Breast epithelium (tissue), 4 donors: ENCODE data around the gene LACC1. TPM values are rescaled to one million over a fixed set of nuclear protein-coding genes. Genes with fewer than 3 reads are reported as not detected.

Experiments used
- DNase-seq, 2 donors: peaks; one replicate each; pipeline ENCODE4 v3.0.0-alpha.2; 2019; ENCODE audit warnings: low spot score in 2 of 2
- H3K27ac ChIP-seq, 2 donors: fragments of 200-600 bp; sonication (generic) in 1 of 2; one replicate each; pipeline ENCODE4 v1.5.1; 2016 to 2019; ENCODE audit warnings: mild to moderate bottlenecking in 1 of 2
- H3K27me3 ChIP-seq, 2 donors: fragments of 200-600 bp; sonication (generic) in 1 of 2; one replicate each; pipeline versions ENCODE4 v1.5.1 to v1.6.0; 2017 to 2019; ENCODE audit warnings: control low read depth in 1 of 2, mild to moderate bottlenecking in 1 of 2
- H3K36me3 ChIP-seq: fragments of 200-600 bp; one replicate; pipeline ENCODE4 v1.5.1; 2019
- H3K4me1 ChIP-seq, 2 donors: fragments of 200-600 bp; sonication (generic); one replicate each; pipeline ENCODE4 v1.5.1; 2016 to 2019; ENCODE audit warnings: control low read depth in 1 of 2
- H3K4me3 ChIP-seq, 3 donors: fragments of 200-600 bp; sonication (generic); 1 replicate in 2 of 3; 2 replicates in 1 of 3; pipeline ENCODE4 v1.5.1; 2016 to 2019; ENCODE audit warnings: mild to moderate bottlenecking in 3 of 3, moderate library complexity in 2 of 3
- H3K9me3 ChIP-seq, 2 donors: fragments of 200-600 bp; sonication (generic) in 1 of 2; one replicate each; pipeline ENCODE4 v1.5.1; 2016 to 2019; ENCODE audit warnings: control low read depth in 1 of 2
- POLR2A ChIP-seq: fragments of 450-650 bp; IDR thresholded peaks from one replicate; pipeline ENCODE4 v1.6.1; 2016; ENCODE audit warnings: antibody characterized with exemption, mild to moderate bottlenecking, moderate library complexity
- POLR2AphosphoS5 ChIP-seq, 3 donors: sonication (generic); formaldehyde crosslinking; IDR thresholded peaks; one replicate each; pipeline ENCODE4 v1.6.1; 2017; ENCODE audit warnings: antibody characterized with exemption in 3 of 3
- intact Hi-C: fragments of 100-400 bp; cut with DNase I; formaldehyde crosslinking; loops from one replicate; pipeline ENCODE4 v1.15.1; 2023; ENCODE audit warnings: low total_unique reads
- total RNA-seq, 3 donors: library from RNA; depleted of rRNA; stranded (reverse); fragments of >200 nt; gene quantifications; one replicate each; pipeline ENCODE4 v1.1.0, GENCODE V29; 2016
- TF ChIP-seq, protein P1 (sequence below), 3 donors: fragments of 450-650 bp; IDR thresholded peaks; one replicate each; pipeline ENCODE4 v1.5.1; 2016 to 2017; ENCODE audit warnings: antibody characterized with exemption in 3 of 3, mild to moderate bottlenecking in 3 of 3, moderate library complexity in 3 of 3

The LACC1 gene
- total RNA-seq, 3 donors from 2014 or later = 8.2 to 11.1 (median 10.4) TPM

DNA sequence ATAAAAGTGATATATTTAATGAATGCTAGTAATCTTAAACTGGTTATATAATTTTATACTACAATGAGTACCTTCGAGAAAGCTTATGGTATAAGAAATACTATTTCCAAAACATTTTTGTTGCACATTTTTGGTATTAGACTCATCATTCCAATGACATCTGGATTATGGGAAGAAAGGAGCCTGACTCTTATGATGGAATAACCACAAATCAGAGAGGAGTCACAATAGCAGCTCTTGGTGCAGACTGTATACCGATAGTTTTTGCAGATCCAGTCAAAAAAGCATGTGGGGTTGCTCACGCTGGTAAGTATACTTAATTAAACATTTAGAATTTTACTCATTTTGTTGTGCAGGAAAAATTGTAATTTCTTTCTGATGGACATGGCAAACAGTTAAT, 3.9 kb downstream of the LACC1 start:
- H3K27me3 ChIP-seq = no peaks in the 10 kb centered on the region
- DNase-seq = no peak
- H3K36me3 ChIP-seq = no peaks in the 10 kb centered on the region
- no peaks in the 10 kb centered on the region for H3K4me1 ChIP-seq
- H3K9me3 ChIP-seq = no peaks in the 10 kb centered on the region
- TF ChIP-seq POLR2AphosphoS5 (IDR thresholded peaks at IDR 0.05) (no peak), POLR2A (no peak)
- TF ChIP-seq, protein P1, sequence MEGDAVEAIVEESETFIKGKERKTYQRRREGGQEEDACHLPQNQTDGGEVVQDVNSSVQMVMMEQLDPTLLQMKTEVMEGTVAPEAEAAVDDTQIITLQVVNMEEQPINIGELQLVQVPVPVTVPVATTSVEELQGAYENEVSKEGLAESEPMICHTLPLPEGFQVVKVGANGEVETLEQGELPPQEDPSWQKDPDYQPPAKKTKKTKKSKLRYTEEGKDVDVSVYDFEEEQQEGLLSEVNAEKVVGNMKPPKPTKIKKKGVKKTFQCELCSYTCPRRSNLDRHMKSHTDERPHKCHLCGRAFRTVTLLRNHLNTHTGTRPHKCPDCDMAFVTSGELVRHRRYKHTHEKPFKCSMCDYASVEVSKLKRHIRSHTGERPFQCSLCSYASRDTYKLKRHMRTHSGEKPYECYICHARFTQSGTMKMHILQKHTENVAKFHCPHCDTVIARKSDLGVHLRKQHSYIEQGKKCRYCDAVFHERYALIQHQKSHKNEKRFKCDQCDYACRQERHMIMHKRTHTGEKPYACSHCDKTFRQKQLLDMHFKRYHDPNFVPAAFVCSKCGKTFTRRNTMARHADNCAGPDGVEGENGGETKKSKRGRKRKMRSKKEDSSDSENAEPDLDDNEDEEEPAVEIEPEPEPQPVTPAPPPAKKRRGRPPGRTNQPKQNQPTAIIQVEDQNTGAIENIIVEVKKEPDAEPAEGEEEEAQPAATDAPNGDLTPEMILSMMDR (IDR thresholded peaks at IDR 0.05) = no peak
- intact Hi-C loops = no loop called here
- no peak overlapping the region for H3K4me3 ChIP-seq
- H3K27ac ChIP-seq = no peak overlapping the region

- Histone ChIP-seq H3K36me3 (no peaks in the 10 kb centered on the region), H3K4me1 (no peaks in the 10 kb centered on the region), H3K27ac (no peak overlapping the region), H3K9me3 (no peaks in the 10 kb centered on the region), H3K4me3 (no peak overlapping the region), H3K27me3 (no peaks in the 10 kb centered on the region)
- intact Hi-C loops = no loop called here
- DNase-seq = no peak
- no peak for TF ChIP-seq POLR2AphosphoS5 (IDR thresholded peaks at IDR 0.05)
- no peak for TF ChIP-seq POLR2A
- TF ChIP-seq, protein P1 (IDR thresholded peaks at IDR 0.05) = no peak
Measured at GRCh38 chr13:43884222-43884621, 4.5 kb downstream of the LACC1 start.

- DNase-seq = no peak
- no peak overlapping the region for H3K4me3 ChIP-seq
- H3K36me3 ChIP-seq = no peaks in the 10 kb centered on the region
- intact Hi-C loops = no loop called here
- H3K9me3 ChIP-seq = no peaks in the 10 kb centered on the region
- no peaks in the 10 kb centered on the region for H3K4me1 ChIP-seq
- H3K27ac ChIP-seq = no peak overlapping the region
- TF ChIP-seq POLR2A (no peak), POLR2AphosphoS5 (IDR thresholded peaks at IDR 0.05) (no peak)
- TF ChIP-seq, protein P1 (IDR thresholded peaks at IDR 0.05) = no peak
- no peaks in the 10 kb centered on the region for H3K27me3 ChIP-seq
Measured at GRCh38 chr13:43894438-43894837, 14.7 kb downstream of the LACC1 start.

- intact Hi-C loops = no loop called here
Measured at GRCh38 chr13:43895940-43896339, 16.2 kb downstream of the LACC1 start.

GRCh38 chr13:43905435-43906031, 25.8 kb downstream of the LACC1 start:
- intact Hi-C loops = loop anchor here (10.0 kb wide), 1 partner anchor 569 kb away; no protein-coding TSS in a partner anchor
- H3K9me3 ChIP-seq = no peaks in the 10 kb centered on the region
- H3K27me3 ChIP-seq = no peaks in the 10 kb centered on the region
- H3K4me1 ChIP-seq = no peaks in the 10 kb centered on the region
- H3K4me3 ChIP-seq = no peak overlapping the region
- TF ChIP-seq, protein P1 (IDR thresholded peaks at IDR 0.05) = peak; percentile 62 to 88 (median 83)
- TF ChIP-seq POLR2A (no peak), POLR2AphosphoS5 (IDR thresholded peaks at IDR 0.05) (no peak)
- no peak for DNase-seq
- H3K36me3 ChIP-seq = no peaks in the 10 kb centered on the region
- H3K27ac ChIP-seq = no peak overlapping the region

More at GRCh38 chr13:43895940-43896339, 16.2 kb downstream of the LACC1 start:
- no peaks in the 10 kb centered on the region for H3K27me3 ChIP-seq
- no peaks in the 10 kb centered on the region for H3K9me3 ChIP-seq
- no peaks in the 10 kb centered on the region for H3K36me3 ChIP-seq
- no peaks in the 10 kb centered on the region for H3K4me1 ChIP-seq
- DNase-seq = peak in 1 of 2 donors; percentile 44
- no peak overlapping the region for H3K4me3 ChIP-seq
- H3K27ac ChIP-seq = peak overlapping the region in 1 of 2 donors; percentile 0
- TF ChIP-seq POLR2AphosphoS5 (IDR thresholded peaks at IDR 0.05) = no peak
- TF ChIP-seq, protein P1 (IDR thresholded peaks at IDR 0.05) = no peak
